HG02840 (cell line): ENCODE measurements around the gene ZFP42.
"Not testable (repeated sequence)": the region's sequence is repeated elsewhere in the genome, so short reads cannot be mapped to it uniquely, and the experiment has no call there.

Experiments
- ATAC-seq: cut with Tn5 transposase; IDR thresholded peaks from one replicate; pipeline ENCODE4 v1.9.1; 2021; ENCODE audit warnings: mild to moderate bottlenecking, moderate library complexity, moderate number of reproducible peaks; ENCODE audit not compliant: unreplicated experiment, low FRiP score

ZFP42 gene

GRCh38 chr4:187995322-187996207 is at the start of gene ZFP42:
Gene ZFP42, plus strand, starts transcription at chr4:187995771. Its CDS starts 7,037 bp downstream, at chr4:188002808.
- ATAC-seq, result no peak

GRCh38 chr4:187961171-187961570 is 34.4 kb upstream of the ZFP42 start:
- ATAC-seq, result no peak

GRCh38 chr4:187961961-187962360 is 33.6 kb upstream of the ZFP42 start:
- ATAC-seq, result no peak

DNA sequence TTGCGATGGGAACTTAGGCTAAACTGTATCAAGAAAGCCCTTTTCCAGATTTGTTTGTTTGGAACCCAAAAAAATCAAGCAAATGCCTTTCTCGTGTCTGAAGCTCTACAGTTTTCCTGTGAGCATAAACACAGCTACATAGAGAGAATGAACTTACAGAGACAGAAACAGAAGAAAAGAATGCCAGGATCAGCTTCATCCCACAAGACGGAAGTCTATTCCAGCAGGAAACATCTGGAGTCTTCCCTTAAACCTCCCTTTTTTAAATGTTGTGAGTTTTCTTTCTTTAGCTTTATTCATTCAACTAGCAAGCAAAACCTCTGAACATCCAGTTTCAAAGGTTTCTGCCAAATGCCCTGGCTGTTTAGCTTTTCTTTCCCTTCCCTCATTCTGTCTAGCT is 32.6 kb upstream of the ZFP42 start:
- ATAC-seq, result no peak

DNA sequence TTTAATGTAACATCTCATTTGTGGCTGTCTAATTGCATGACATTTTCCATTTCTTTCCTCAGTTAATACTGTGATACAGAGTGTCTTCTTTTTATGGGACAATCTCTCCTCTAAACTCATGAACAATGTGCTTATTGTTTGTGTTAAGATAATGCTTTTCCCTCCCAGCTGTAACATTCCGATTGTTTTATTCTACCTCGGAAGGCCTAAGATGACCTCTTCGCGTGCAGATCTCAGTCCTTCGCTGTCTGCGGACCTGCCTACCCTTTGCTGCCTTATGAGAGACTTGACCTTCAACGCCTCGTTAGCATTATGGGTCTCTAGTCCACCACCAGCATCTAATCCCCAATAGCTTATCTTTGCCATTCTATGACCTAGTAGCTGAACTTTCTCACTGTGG is 29.8 kb upstream of the ZFP42 start:
- ATAC-seq, result no peak

DNA sequence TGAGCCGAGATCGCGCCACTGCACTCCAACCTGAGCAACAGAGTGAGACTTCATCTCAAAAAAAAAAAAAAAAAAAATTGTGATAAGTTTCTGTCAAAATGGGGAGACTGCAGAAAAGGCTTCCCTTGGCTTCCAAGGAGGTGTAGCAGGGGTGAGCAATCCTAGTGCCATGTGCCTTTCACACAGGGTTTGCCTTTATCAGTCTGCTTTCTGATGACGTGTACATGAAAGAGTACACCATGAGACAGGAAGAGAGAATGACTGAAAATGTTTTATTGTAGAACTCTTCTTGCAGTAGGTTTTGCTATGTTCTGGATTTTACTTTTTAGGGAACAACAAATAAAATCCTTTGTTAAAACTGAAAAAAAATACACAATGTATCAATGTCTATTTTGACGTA is 23.4 kb upstream of the ZFP42 start:
- no peak for ATAC-seq

- no peak for ATAC-seq
Observed at GRCh38 chr4:187983746-187984145, 11.8 kb upstream of the ZFP42 start.

- ATAC-seq, result no peak
Observed at GRCh38 chr4:187992971-187993370, 2.6 kb upstream of the ZFP42 start.

DNA sequence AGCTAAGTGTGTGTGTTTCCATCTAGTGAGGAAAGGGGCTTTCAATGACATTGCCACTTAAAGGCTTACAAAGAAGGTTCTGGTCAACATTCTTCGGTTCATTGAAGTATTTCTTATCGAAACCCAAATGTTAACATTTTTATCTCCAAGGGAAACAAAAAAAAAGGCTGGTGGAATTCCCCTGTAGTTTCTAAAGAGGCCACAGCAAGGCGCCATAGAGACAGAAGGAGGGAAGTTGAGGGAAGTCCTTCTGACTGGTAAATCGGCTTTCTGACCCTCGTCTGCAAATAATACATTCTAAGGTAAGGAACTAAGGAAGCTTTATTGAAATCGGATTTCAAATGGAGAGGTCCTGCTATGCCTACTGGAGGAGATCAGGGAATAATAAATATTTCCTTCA is 1.7 kb upstream of the ZFP42 start:
- ATAC-seq, result no peak

DNA sequence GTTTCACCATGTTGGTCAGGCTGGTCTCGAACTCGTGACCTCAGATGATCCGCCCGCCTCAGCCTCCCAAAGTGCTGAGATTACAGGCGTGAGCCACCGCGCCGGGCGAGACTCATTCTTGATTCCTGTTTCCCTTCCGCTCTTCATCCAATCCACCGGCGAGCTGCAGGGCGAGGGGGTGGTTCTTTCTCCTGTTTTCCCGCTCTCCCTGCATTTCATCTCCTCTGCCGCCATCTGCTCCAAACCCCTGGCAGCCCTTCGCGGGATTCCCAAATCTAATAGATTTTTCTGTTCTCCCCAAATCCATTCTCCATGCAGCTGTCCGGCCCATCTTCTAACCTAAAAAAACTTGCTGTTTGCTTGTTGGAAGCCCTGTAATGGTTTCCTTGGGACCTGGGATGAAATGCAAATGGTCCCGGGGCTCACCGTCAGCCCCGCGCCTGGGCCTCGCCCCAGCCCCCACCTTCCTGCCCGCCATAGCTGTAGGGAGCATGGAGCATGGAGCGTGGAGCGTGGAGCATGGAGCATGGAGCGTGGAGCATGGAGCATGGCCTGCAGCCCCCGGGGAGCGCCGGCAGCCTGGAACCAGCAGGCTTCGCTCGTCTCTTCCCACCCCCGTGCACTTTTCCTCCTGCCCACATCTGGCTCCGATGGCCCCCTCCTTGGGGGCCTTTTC is 1.1 kb downstream of the ZFP42 start:
- ATAC-seq, result no peak

- ATAC-seq, result not testable (repeated sequence)
Observed at GRCh38 chr4:187997991-187998390, 2.4 kb downstream of the ZFP42 start.

DNA sequence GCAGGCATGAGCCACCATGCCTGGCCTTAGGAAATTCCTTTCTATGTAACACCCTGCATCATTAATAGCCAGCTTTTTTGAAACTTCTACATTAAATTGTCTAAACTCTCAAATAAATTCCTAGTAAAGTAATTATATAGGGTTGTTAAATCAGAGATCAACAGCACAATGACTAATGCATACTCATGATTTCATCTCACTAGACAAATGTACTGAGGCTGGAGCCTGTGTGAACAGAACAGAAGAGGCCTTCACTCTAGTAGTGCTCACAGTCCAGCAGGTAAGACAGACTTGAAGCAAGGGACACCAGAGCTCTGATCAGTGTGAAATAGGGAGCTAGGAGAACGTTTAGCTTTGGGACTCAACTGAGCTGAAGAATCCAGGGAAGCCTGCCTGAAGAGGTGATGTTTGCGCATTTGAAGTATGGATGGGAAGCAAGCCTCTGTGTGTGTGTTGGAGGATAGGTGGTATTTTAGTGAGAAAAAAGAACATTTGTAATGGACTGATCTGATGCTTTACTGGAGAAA is 3.9 kb downstream of the ZFP42 start:
- no peak for ATAC-seq

DNA sequence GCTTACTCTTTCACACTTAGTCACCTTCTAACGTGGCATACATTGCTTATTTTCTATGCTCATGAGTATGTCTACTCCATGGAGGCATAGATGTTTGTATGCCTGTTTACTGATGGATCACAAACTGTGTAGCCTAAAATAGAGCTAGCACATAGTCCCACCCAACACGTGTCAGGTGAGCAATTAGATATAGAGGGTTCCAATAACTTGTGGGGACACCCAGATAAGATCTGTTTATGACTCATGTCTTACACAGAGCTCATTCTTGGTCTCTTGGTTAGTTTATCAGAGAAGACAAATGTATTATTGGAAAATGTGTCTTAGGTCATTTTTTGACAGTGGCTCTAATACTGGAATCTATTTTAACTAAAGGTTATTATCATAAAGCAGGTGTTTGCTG is 6.8 kb downstream of the ZFP42 start:
- no peak for ATAC-seq

DNA sequence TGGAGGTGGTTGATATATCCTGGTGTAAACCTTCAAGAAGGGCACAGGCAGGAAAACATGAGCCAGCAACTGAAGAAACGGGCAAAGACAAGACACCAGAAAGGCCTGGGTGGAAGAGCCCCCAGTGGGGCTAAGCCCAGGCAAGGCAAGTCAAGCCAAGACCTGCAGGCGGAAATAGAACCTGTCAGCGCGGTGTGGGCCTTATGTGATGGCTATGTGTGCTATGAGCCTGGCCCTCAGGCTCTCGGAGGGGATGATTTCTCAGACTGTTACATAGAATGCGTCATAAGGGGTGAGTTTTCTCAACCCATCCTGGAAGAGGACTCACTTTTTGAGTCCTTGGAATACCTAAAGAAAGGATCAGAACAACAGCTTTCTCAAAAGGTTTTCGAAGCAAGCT is 7.2 kb downstream of the ZFP42 start:
- ATAC-seq, result no peak

DNA sequence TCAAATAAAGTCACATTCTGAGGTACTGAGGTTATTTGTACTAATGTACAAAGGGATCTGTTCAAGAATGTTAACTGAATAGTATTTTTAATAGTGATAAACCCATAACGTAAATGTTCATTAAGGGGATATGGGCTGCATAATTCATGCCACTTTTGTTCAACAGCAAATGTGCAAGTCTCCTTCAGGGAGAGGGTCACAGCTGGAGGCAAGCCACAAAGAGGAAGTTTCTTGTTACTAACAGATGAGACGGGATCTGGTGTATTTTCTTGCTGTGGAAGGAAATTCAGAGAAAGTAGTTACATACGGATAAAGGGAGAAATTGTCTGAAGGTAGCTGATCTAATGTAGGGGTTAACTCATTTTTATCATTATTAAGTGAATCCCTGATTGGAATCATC is 10.0 kb downstream of the ZFP42 start:
- ATAC-seq, result no peak

- no peak for ATAC-seq
Observed at GRCh38 chr4:188006285-188006848, 10.8 kb downstream of the ZFP42 start.

- no peak for ATAC-seq
Observed at GRCh38 chr4:188008377-188008776, 12.8 kb downstream of the ZFP42 start.

- no peak for ATAC-seq
Observed at GRCh38 chr4:188012426-188012945, 16.9 kb downstream of the ZFP42 start.

DNA sequence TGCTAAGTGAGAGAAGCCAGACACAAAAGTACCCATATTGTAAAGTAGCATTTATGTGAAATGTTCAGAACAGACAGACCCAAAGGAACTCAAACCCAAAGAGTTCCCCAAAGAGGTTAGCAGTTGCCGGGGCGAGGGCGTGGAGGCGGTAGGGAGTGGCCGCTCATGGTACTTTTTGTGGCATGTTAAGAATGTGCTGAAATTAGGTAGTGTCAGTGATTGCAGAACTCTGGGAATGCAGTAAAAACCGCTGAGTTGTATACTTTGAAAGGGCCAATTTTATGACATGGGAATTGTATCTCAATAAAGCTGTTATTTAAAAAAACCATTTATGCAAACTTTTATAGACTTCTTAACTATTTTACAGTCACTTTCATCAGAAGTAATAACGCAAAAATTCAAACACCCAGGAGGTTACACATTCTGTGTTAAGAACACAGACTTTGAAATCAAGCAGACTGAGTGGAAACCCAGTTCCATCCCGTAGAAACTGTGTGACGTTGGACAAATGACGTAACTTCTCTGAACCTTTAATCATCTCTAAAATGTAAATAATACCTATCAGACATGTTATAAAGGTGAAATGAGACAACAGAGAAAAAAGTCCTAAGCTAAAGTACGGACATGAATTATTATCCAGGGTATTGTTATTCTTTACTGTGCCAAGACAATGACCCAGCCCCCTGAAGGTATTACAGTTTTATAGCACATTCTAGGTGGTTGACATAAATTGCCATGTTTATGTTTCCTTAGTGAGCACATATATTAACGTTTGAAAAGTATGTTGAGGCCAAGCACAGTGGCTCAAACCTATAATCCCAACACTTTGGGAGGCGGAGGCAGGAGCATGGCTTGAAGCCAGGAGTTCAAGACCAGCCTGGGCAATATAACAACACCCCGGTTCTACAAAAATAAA is 19.7 kb downstream of the ZFP42 start:
- ATAC-seq, result no peak

DNA sequence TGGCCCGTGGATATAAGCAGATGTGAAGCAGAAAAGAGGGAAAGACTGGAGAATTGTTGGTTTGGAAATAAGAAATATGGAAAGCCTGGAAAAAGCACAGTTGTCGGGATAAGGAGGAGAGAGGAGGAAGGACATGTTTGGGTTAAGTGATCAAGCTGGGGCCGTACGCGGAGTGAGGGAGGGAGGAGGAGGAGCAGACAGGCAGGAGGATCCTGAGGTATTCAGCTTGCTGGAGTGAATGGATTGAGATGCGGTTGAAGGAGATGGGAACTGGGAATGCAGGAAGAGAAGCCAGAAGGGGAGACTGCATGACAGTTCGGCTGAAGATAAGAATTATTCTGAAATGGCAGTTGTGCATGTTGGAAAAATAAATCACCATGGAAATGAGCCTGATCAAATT is 21.2 kb downstream of the ZFP42 start:
- ATAC-seq, result no peak
